K562 (cell line): ENCODE results near the gene HERC5. TPM values are rescaled to one million over a fixed set of nuclear protein-coding genes. Genes with fewer than 3 reads are reported as not detected.

Source experiments
- ATAC-seq: fragments of 200-7000 bp; cut with Tn5 transposase; 3 replicates; pipeline ENCODE4 v1.9.1; 2020; ENCODE audit warnings: moderate library complexity
- BruUV-seq: library from RNA; stranded (reverse); fragments of 400-500 nt; replicated peaks from 2 replicates; lab custom pipeline; 2021; lab: Mats Ljungman, UMichigan
- CTCF ChIA-PET: fragments of 300-600 bp; formaldehyde crosslinking; extraction: SDS; loops from one replicate; lab custom pipeline; 2021; ENCODE audit warnings: low intra/inter-chr PET ratio; lab: Yijun Ruan, JAX
- POLR2A ChIA-PET: fragments of 300-600, 350-650 bp; sonication (Branson Sonifier 250); formaldehyde crosslinking; extraction: SDS; loops from one replicate; lab custom pipeline; 2021; ENCODE audit warnings: antibody characterized with exemption, inconsistent platforms; lab: Yijun Ruan, JAX
- DNase-seq, 4 experiments: peaks; one replicate each; pipeline versions ENCODE4 v3.0.0 to v3.0.0-alpha.2; 2011 to 2018; ENCODE audit warnings: low spot score in 3 of 4, mixed read lengths in 3 of 4; ENCODE audit errors: extremely low read depth in 1 of 4
- FAIRE-seq: peaks from 2 replicates; lab custom pipeline; 2011; peaks lifted over from hg19 to GRCh38; lab: Jason Lieb, UNC
- H2AFZ ChIP-seq: 2 replicates; pipeline ENCODE4 v1.6.0; 2011; ENCODE audit warnings: low read depth, low read length, control low read depth, inconsistent platforms
- H3K27ac ChIP-seq: fragments of 200-600 bp; 3 replicates; pipeline ENCODE4 v1.8.0; 2011; ENCODE audit warnings: low read depth, mild to moderate bottlenecking, control low read depth, inconsistent platforms, low read length, moderate library complexity, mixed read lengths; ENCODE audit errors: extremely low read depth
- H3K27me3 ChIP-seq, 2 experiments: fragments of 300-600 bp in 1 of 2; 2 replicates in 1 of 2; 3 replicates in 1 of 2; pipeline versions ENCODE4 v1.6.0 to v1.8.0; 2011; ENCODE audit warnings: inconsistent platforms in 2 of 2, low read length in 2 of 2, mild to moderate bottlenecking in 1 of 2, mixed read lengths in 1 of 2, moderate library complexity in 1 of 2; ENCODE audit not compliant: control insufficient read depth in 2 of 2, insufficient read depth in 2 of 2
- H3K36me3 ChIP-seq: fragments of 300-600 bp; 3 replicates; pipeline ENCODE4 v1.8.0; 2011; ENCODE audit warnings: mild to moderate bottlenecking, low read length, inconsistent platforms; ENCODE audit not compliant: control insufficient read depth, insufficient read depth
- H3K4me1 ChIP-seq, 2 experiments: fragments of 200-600 bp in 1 of 2; replicated peaks in 1 of 2; 2 replicates in 1 of 2; 3 replicates in 1 of 2; pipeline versions ENCODE4 v1.5.1 to v1.8.0; 2011; ENCODE audit warnings: inconsistent platforms in 2 of 2, low read length in 2 of 2, mild to moderate bottlenecking in 1 of 2, mixed read lengths in 1 of 2, moderate library complexity in 1 of 2; ENCODE audit not compliant: control insufficient read depth in 2 of 2, insufficient read depth in 2 of 2
- H3K4me2 ChIP-seq: 2 replicates; pipeline ENCODE4 v1.6.1; 2011; ENCODE audit warnings: low read length, control low read depth, inconsistent platforms, mixed read lengths; ENCODE audit not compliant: insufficient read depth
- H3K4me3 ChIP-seq: fragments of 200-600 bp; sonication (generic), shearing (Covaris generic); 2 replicates; pipeline ENCODE4 v1.5.1; 2016; ENCODE audit warnings: control low read depth, inconsistent platforms
- H3K79me2 ChIP-seq: fragments of 200-600 bp; 3 replicates; pipeline ENCODE4 v1.8.0; 2011; ENCODE audit warnings: low read length, inconsistent platforms; ENCODE audit not compliant: control insufficient read depth, insufficient read depth
- H3K9ac ChIP-seq, 2 experiments: 2 replicates each; pipeline versions ENCODE4 v1.6.0 to v1.6.1; 2011; ENCODE audit warnings: low read depth in 2 of 2, low read length in 2 of 2, control low read depth in 1 of 2, inconsistent platforms in 1 of 2, mild to moderate bottlenecking in 1 of 2, mixed read lengths in 1 of 2; ENCODE audit not compliant: insufficient read depth in 1 of 2
- H3K9me1 ChIP-seq: one replicate; pipeline ENCODE4 v1.6.0; 2011; ENCODE audit warnings: inconsistent platforms, mild to moderate bottlenecking, low read length, moderate library complexity; ENCODE audit not compliant: control insufficient read depth, insufficient read depth
- H3K9me3 ChIP-seq: replicated peaks from 2 replicates; pipeline ENCODE4 v1.5.1; 2011; ENCODE audit warnings: low read depth, low read length, inconsistent platforms; ENCODE audit not compliant: control insufficient read depth, insufficient read depth
- H4K20me1 ChIP-seq: replicated peaks from 2 replicates; pipeline ENCODE4 v1.6.1; 2011; ENCODE audit warnings: low read length, inconsistent platforms, mixed read lengths; ENCODE audit not compliant: control insufficient read depth, insufficient read depth
- CBX2 ChIP-seq: fragments of 200-600 bp; sonication (generic); IDR thresholded peaks from one replicate; pipeline ENCODE4 v1.6.1; 2012; ENCODE audit warnings: mild to moderate bottlenecking, low read length, inconsistent platforms; ENCODE audit not compliant: insufficient read depth, poor library complexity, severe bottlenecking
- MXI1 ChIP-seq: IDR thresholded peaks from 2 replicates; pipeline ENCODE4 v1.6.1; 2011; ENCODE audit warnings: low read depth, mild to moderate bottlenecking, improper control_type of control experiment, low read length
- SLC30A9 ChIP-seq: fragments of 250-450 bp; sonication (Bioruptor Pico); IDR thresholded peaks from 2 replicates; pipeline ENCODE4 v1.8.0; 2022; ENCODE audit warnings: mild to moderate bottlenecking, moderate library complexity
- SRSF3 ChIP-seq: fragments of 200-400 bp; formaldehyde crosslinking; IDR thresholded peaks from 2 replicates; pipeline ENCODE4 v1.6.1; 2016; ENCODE audit warnings: mild to moderate bottlenecking, low read length, moderate library complexity; ENCODE audit not compliant: insufficient read depth
- ZNF12 ChIP-seq: sonication (generic); formaldehyde crosslinking; IDR thresholded peaks from 2 replicates; pipeline ENCODE4 v1.4.0; 2020; ENCODE audit warnings: mild to moderate bottlenecking, missing genetic modification reagents
- ZNF785 ChIP-seq: fragments of 250-450 bp; sonication (Bioruptor Pico); IDR thresholded peaks from 2 replicates; pipeline ENCODE4 v1.4.0; 2020; ENCODE audit warnings: mild to moderate bottlenecking
- WGBS: fragments of 100-300 bp; shearing (Covaris generic); methylation state at CpG from one replicate; pipeline ENCODE4 v1.1.6; 2016; ENCODE audit warnings: low coverage, mixed read lengths; ENCODE audit not compliant: insufficient coverage; ENCODE audit errors: missing lambda C conversion rate; 5-methylcytosine and 5-hydroxymethylcytosine counted together
- in situ Hi-C: fragments of 300-500 bp; cut with MboI; formaldehyde crosslinking; loops from 4 replicates; pipeline ENCODE4 v1.15.0; 2018; ENCODE audit warnings: inconsistent platforms, mixed read lengths
- intact Hi-C: fragments of 100-400 bp; cut with micrococcal nuclease; formaldehyde crosslinking; loops from 2 replicates; pipeline ENCODE4 v1.14.2; 2022
- polyA plus RNA-seq, 8 experiments: library from polyadenylated mRNA; depleted of rRNA in 4 of 8; stranded (reverse) in 5 of 8; unstranded in 3 of 8; fragments of >200 nt; fragmentation: Nextera tagmentation in 2 of 8; fragmentation: Illumina TruSeq in 1 of 8; extraction: Ambion mirVana in 2 of 8; extraction: Trizol in 1 of 8; gene quantifications; 2 replicates each; pipeline versions ENCODE4 v1.2.1 to v1.2.3, GENCODE V29; 2011 to 2014; ENCODE audit warnings: inconsistent platforms in 1 of 8, missing spikeins in 1 of 8
- total RNA-seq, 7 experiments: library from RNA; depleted of rRNA in 6 of 7; stranded (reverse); fragments of >200 nt in 6 of 7; fragmentation: Illumina TruSeq in 2 of 7; extraction: Trizol in 2 of 7; gene quantifications; 2 replicates each; pipeline versions ENCODE4 v1.2.1 to v1.2.3, GENCODE V29; 2011 to 2021; ENCODE audit warnings: low replicate concordance in 1 of 7
- TF ChIP-seq, protein P1 (sequence below): fragments of 250-450 bp; sonication (Bioruptor Pico); IDR thresholded peaks from 2 replicates; pipeline ENCODE4 v1.5.0; 2021
- TF ChIP-seq, protein P2 (sequence below): IDR thresholded peaks from 3 replicates; pipeline ENCODE4 v1.6.1; 2011; ENCODE audit warnings: borderline replicate concordance, mild to moderate bottlenecking, moderate library complexity; ENCODE audit not compliant: insufficient read length; ENCODE audit errors: extremely low read depth
- TF ChIP-seq, protein P3 (sequence below): fragments of 450-650 bp; IDR thresholded peaks from 2 replicates; pipeline ENCODE4 v1.6.1; 2016; ENCODE audit warnings: mild to moderate bottlenecking

HERC5 gene
- total and polyA plus RNA-seq, 9 of the 15 experiments (the other 6 are each of a cell fraction or from before 2014, with no cell fraction given), result 0.18 TPM; not detected in 8

DNA sequence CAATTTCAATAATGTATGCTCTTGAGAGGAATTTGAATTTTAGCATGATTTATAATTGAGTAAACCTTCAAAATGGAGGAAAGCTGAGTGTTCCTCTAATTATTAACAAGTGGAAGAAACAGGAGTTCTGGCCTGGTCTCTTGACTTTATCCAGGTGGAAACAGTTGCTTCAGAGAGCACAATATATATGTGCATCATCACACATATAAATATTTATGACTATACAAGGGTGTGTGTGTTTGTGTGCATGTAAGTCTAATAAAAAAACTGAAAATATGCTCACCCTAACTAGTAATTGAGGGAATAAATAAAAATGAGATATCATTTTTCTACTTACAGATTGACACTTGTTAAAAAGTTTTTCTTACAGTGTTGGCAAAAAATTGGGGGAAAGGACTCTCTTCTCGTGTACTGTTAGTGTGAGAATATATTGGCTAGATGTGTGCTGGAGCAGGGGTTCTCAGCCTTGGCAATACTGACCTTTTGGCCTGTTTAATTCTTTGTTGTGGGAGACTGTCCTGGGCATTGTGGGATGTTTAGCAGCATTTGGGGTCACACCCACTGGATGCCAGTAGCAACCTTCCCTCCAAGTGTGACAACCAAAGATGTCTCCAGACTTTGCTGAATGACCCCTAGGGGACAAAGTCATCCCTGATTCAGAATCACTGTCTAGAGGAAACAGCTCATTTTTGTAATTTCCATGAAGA lies 20.8 kb upstream of the HERC5 start:
- no peak for TF ChIP-seq MXI1
- TF ChIP-seq, protein P1, sequence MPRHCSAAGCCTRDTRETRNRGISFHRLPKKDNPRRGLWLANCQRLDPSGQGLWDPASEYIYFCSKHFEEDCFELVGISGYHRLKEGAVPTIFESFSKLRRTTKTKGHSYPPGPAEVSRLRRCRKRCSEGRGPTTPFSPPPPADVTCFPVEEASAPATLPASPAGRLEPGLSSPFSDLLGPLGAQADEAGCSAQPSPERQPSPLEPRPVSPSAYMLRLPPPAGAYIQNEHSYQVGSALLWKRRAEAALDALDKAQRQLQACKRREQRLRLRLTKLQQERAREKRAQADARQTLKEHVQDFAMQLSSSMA (CRISPR knock-in tag), result no peak
- TF ChIP-seq, protein P2, sequence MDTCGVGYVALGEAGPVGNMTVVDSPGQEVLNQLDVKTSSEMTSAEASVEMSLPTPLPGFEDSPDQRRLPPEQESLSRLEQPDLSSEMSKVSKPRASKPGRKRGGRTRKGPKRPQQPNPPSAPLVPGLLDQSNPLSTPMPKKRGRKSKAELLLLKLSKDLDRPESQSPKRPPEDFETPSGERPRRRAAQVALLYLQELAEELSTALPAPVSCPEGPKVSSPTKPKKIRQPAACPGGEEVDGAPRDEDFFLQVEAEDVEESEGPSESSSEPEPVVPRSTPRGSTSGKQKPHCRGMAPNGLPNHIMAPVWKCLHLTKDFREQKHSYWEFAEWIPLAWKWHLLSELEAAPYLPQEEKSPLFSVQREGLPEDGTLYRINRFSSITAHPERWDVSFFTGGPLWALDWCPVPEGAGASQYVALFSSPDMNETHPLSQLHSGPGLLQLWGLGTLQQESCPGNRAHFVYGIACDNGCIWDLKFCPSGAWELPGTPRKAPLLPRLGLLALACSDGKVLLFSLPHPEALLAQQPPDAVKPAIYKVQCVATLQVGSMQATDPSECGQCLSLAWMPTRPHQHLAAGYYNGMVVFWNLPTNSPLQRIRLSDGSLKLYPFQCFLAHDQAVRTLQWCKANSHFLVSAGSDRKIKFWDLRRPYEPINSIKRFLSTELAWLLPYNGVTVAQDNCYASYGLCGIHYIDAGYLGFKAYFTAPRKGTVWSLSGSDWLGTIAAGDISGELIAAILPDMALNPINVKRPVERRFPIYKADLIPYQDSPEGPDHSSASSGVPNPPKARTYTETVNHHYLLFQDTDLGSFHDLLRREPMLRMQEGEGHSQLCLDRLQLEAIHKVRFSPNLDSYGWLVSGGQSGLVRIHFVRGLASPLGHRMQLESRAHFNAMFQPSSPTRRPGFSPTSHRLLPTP, result no peak
- no peak for TF ChIP-seq CBX2
- TF ChIP-seq ZNF785, result no peak
- TF ChIP-seq SRSF3, result no peak
- TF ChIP-seq, protein P3, sequence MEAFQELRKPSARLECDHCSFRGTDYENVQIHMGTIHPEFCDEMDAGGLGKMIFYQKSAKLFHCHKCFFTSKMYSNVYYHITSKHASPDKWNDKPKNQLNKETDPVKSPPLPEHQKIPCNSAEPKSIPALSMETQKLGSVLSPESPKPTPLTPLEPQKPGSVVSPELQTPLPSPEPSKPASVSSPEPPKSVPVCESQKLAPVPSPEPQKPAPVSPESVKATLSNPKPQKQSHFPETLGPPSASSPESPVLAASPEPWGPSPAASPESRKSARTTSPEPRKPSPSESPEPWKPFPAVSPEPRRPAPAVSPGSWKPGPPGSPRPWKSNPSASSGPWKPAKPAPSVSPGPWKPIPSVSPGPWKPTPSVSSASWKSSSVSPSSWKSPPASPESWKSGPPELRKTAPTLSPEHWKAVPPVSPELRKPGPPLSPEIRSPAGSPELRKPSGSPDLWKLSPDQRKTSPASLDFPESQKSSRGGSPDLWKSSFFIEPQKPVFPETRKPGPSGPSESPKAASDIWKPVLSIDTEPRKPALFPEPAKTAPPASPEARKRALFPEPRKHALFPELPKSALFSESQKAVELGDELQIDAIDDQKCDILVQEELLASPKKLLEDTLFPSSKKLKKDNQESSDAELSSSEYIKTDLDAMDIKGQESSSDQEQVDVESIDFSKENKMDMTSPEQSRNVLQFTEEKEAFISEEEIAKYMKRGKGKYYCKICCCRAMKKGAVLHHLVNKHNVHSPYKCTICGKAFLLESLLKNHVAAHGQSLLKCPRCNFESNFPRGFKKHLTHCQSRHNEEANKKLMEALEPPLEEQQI, result no peak
- no peak for TF ChIP-seq SLC30A9 (CRISPR knock-in tag)
- no peak for TF ChIP-seq ZNF12 (CRISPR knock-in tag)
- CTCF ChIA-PET, result interaction anchor here (0.5 kb wide), 1 partner anchor 24 kb away, joined by 3 read pairs; no protein-coding TSS in a partner anchor

More for the DNA sequence above, 20.8 kb upstream of the HERC5 start:
- H3K27ac ChIP-seq, result no peak overlapping the region
- no peak overlapping the region for H3K4me3 ChIP-seq
- FAIRE-seq (peak; percentile 23), ATAC-seq (no peak), DNase-seq (no peak)
- no peaks in the 10 kb centered on the region for H3K4me1 ChIP-seq
- 0% methylated on average over 1 of the region's 1 CpG for WGBS
- no peaks in the 10 kb centered on the region for H4K20me1 ChIP-seq
- no peaks in the 10 kb centered on the region for H3K36me3 ChIP-seq
- no TSS peak for BruUV-seq
- H3K9me1 ChIP-seq, result no peaks in the 10 kb centered on the region
- intact Hi-C loops (no loop called here), in situ Hi-C loops (no loop called here)
- no peak overlapping the region for H3K9ac ChIP-seq
- POLR2A ChIA-PET, result no interaction called here
- H3K79me2 ChIP-seq, result no peaks in the 10 kb centered on the region
- H3K9me3 ChIP-seq, result no peaks in the 10 kb centered on the region
- H3K4me2 ChIP-seq, result no peak overlapping the region
- H2AFZ ChIP-seq, result no peak overlapping the region
- no peaks in the 10 kb centered on the region for H3K27me3 ChIP-seq
